ENCODE data around the gene HS1BP3.

- TF ChIP-seq CTCF (conservative IDR thresholded peaks at IDR 0.05; ENCODE audit: low read depth, low read length) (no peak), EZH2 (IDR thresholded peaks at IDR 0.05; ENCODE audit: low read length, unreplicated experiment) (no peak), EZH2phosphoT487 (IDR thresholded peaks at IDR 0.05; ENCODE audit: borderline replicate concordance, low read length) (no peak)
These were observed 3.0 kb upstream of the HS1BP3 start for GRCh38 chr2:20653695-20654534.

Measured in PC-3 (cell line).